Right ventricle myocardium inferior (tissue), 1 donor: ENCODE measurements around the gene SLC50A1. TPM values are rescaled to one million over a fixed set of nuclear protein-coding genes. Genes with fewer than 3 reads are reported as not detected.
"Not testable (repeated sequence)": the region's sequence is repeated elsewhere in the genome, so short reads cannot be mapped to it uniquely, and the experiment has no call there.

Experiments
- ATAC-seq: fragments of 200-7000 bp; cut with Tn5 transposase; one replicate; pipeline ENCODE4 v1.9.1; 2020; ENCODE audit warnings: mild to moderate bottlenecking, moderate library complexity
- DNase-seq: peaks from one replicate; pipeline ENCODE4 v3.0.0; 2021; ENCODE audit errors: missing footprints
- intact Hi-C: fragments of 100-400 bp; cut with DNase I; formaldehyde crosslinking; loops from one replicate; pipeline ENCODE4 v1.11.0; 2022
- total RNA-seq: library from RNA; stranded (reverse); fragmentation: NEBNext Ultra II Directional; extraction: Animal tissue kit (Norgen Biotek cat#: 25700); gene quantifications from one replicate; pipeline ENCODE4 v1.2.1, GENCODE V29; 2021
- donor health status: DM: no; HTN: yes; CAD: no; lungs with severe emphysema.

SLC50A1 gene
- total RNA-seq, 1 donor from 2014 or later: 9.3 TPM

DNA sequence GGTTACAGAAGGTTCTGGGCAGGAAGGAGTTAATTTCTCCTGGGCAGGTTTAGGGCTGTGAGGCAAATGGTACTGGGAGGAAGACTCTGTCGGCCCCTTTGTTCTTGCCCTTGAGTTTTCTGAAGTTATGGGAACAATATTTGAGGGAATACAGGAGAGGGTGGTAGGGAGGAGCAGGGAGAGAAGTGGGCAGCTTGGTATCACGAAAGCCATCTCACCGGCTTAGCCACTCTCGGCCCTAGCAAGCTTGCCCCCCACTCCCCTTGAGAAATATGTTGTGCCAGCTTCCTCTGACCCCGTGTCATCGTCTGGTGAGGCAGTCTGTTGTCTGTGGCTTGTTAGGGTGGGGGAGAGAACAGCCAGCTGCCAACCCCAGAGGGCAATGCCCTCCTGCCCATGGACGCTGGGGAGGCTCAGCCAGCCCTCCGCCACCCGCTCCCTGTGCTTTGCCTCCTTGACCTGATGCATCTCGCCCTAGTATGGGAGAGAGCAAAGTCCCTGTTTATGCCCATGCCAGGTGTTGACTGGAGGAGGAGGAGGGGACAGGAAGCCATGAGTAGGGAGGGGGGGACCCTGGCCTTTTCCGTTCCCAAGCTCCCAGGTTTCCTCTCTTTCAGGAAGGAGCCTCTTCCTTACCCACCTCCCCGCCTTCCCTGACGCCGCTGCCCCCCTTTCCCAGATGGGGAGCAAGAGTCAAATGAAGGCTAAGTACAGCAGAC, 6.7 kb upstream of the SLC50A1 start:
- intact Hi-C loops: loop anchor here (2.0 kb wide), 1 partner anchor 38 kb away; no protein-coding TSS in a partner anchor
- peak; percentile 17 for ATAC-seq

GRCh38 chr1:155130272-155131006, 5.2 kb upstream of the SLC50A1 start:
- intact Hi-C loops: no loop called here
- no peak for ATAC-seq
- DNase-seq: no peak

More for the DNA sequence above, 6.7 kb upstream of the SLC50A1 start:
- DNase-seq: no peak

GRCh38 chr1:155131285-155131684, 4.4 kb upstream of the SLC50A1 start:
- ATAC-seq: peak; percentile 4
- DNase-seq: peak; percentile 81
- intact Hi-C loops: no loop called here

DNA sequence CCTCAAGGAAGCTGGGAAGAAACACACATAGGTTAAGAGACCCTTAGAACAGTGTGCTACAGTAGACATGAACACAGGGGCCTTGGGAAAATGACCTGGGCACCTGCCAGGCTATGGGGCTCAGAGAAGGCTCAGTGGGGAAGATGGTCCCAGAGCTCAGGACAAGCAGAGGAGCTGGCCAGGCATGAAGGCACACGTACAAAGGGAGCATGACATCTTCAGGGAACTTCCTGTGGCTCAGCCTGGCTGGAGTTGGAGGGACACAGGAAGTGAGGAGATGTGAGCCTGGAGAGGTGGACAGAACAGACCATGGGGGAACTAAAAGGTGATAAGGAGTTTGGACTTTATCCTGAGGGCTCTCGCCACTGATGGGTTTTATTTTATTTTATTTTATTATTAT, 3.8 kb upstream of the SLC50A1 start:
- no peak for ATAC-seq
- intact Hi-C loops: no loop called here
- DNase-seq: no peak

DNA sequence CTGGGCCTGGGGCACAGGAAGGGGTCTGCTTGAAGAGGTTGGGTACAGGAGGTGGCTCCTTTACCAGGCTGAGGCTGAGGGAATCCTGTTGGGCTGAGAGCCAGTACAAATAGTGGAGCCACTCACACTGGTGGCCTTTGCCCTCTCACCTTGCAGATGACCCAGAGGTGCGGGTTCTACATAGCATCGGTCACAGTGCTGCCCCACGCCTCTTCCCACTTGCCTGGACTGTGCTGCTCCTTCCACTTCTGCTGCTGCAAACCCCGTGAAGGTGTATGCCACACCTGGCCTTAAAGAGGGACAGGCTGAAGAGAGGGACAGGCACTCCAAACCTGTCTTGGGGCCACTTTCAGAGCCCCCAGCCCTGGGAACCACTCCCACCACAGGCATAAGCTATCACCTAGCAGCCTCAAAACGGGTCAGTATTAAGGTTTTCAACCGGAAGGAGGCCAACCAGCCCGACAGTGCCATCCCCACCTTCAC, 1.8 kb upstream of the SLC50A1 start:
- intact Hi-C loops: no loop called here
- ATAC-seq (no peak), DNase-seq (no peak)

- intact Hi-C loops: no loop called here
- ATAC-seq: no peak
- no peak for DNase-seq
These were observed 1.3 kb upstream of the SLC50A1 start for GRCh38 chr1:155134322-155134721.

GRCh38 chr1:155134880-155135414, 705 bp upstream of the SLC50A1 start:
- ATAC-seq: peak; percentile 70
- intact Hi-C loops: no loop called here
- peak; percentile 89 for DNase-seq

DNA sequence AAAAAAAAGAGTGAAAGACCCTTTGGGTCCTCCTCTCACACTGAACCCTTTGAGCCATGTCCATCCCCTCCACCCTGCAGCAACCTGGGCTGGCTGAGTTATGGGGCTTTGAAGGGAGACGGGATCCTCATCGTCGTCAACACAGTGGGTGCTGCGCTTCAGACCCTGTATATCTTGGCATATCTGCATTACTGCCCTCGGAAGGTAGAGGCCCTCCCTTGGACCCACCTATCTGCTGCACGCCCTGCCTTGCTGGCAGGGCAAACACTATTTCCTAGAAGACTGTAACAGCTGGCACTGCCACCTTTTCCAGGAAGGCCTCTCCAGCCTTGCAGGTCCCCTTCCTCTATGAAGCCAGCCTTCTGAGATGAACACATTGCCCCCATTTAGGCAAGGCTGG, 1.1 kb downstream of the SLC50A1 start:
- intact Hi-C loops: loop anchor here (2.0 kb wide), 1 partner anchor 30 kb away; no protein-coding TSS in a partner anchor
- DNase-seq (no peak), ATAC-seq (no peak)

DNA sequence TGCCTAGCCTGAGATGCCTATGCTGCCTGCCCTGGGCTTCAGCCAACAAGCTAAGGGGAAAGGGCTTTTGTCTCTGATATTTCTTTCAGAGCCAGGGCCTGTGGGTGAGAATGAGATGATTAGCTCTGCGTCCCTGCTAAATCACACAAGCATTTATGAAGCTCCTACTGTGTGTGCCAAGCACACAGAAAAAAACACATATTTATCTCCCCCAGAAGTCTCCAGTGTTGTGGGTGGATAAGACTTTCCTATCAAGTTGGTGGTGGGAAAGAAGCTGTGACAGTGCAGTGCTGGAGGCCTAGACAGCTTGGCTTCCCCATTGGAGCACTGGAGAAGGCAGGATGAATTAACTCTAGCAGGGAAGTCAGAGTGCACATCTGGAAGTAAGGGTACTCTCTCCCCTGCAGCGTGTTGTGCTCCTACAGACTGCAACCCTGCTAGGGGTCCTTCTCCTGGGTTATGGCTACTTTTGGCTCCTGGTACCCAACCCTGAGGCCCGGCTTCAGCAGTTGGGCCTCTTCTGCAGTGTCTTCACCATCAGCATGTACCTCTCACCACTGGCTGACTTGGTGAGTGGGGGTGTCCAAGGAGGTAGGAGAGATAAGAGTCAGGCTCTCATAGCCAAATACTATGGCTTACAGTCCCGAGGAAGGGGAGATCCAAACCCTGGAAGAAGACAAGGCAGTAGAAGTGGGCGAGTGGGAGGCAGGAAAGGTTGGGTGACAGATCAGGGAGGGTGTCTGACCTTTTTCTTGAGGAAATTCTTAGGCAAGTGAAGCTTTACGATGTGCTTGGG, 1.7 kb downstream of the SLC50A1 start:
- intact Hi-C loops: loop anchor here (2.0 kb wide), 1 partner anchor 29 kb away; no protein-coding TSS in a partner anchor
- DNase-seq (no peak), ATAC-seq (no peak)

DNA sequence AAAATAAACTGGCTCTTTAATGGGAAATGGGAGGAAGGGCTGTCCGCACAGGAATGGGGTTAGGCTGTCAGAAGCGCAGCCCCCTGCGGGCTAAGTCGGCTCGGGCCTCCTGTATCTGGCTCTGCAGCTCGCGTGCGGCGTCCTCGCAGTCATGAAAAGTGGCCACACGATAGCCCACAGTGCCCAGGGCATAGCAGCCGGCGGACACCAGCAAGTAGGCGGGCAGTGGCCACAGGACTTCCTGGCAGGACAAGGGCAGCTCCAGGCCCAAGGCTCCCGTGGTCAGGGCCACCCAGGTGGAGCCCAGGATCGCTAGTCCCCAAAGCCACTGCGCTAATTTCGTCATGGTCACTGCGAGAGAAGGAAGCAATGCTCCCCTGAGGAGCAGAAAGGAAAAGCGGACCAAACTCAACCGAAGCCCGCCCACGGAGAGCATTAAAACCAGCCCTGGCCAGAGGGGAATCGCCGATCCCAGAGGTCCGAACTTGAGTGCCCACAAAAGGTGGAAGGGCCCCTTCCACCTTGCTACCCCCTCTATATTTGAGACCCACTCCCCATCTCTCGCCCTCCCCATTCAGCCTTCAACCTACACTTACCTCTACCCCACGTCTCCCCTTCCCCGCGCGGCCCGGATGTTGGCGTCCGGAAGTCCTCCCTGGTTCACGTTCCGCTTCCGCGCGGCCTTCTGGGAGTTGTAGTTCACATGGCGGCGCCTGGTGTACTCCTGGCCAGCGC, 4.4 kb downstream of the SLC50A1 start, which contains the start of gene DPM3:
TSS of gene DPM3 (minus strand) at position 637 of the 735 bp plus-strand sequence. CDS start at position 346, 291 bp downstream.
- DNase-seq: peak; percentile 96
- intact Hi-C loops: no loop called here
- peak; percentile 66 for ATAC-seq

- ATAC-seq (no peak), DNase-seq (no peak)
- intact Hi-C loops: no loop called here
These were observed 4.9 kb downstream of the SLC50A1 start for GRCh38 chr1:155140630-155140953.

DNA sequence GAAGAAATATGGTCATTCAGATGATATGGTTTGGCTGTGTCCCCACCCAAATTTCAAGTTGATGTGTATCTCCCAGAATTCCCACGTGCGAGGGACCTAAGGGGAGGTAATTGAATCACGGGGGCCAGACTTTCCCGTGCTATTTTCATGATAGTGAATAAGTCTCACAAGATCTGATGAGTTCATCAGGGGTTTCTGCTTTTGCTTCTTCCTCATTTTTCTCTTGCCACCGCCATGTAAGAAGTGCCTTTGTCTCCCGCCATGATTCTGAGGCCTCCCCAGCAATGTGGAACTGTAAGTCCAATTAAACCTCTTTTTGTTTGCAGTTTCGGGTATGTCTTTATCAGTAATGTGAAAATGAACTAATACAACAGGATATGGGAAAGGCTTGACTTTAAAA, 6.1 kb downstream of the SLC50A1 start:
- intact Hi-C loops: no loop called here
- ATAC-seq (no peak), DNase-seq (no peak)

DNA sequence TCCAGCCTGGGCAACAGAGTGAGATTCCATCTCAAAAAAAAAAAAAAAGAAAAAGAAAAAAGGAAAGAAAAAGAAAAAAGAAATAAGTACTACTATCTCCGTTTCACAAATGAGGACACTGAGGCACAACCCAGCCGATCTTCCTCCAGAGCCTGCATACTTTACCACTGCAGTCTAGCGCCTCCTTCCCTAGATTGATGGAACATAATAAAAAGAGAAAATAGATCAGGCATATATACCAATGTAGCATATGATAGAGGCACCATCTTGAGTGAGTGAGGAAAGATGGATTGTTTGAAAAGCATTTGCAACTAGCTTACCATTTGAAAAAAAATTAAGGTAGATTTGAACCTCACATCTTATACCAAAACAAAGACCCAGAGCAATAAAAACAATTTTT, 9.8 kb downstream of the SLC50A1 start:
- intact Hi-C loops: no loop called here
- no peak for DNase-seq
- no peak for ATAC-seq

DNA sequence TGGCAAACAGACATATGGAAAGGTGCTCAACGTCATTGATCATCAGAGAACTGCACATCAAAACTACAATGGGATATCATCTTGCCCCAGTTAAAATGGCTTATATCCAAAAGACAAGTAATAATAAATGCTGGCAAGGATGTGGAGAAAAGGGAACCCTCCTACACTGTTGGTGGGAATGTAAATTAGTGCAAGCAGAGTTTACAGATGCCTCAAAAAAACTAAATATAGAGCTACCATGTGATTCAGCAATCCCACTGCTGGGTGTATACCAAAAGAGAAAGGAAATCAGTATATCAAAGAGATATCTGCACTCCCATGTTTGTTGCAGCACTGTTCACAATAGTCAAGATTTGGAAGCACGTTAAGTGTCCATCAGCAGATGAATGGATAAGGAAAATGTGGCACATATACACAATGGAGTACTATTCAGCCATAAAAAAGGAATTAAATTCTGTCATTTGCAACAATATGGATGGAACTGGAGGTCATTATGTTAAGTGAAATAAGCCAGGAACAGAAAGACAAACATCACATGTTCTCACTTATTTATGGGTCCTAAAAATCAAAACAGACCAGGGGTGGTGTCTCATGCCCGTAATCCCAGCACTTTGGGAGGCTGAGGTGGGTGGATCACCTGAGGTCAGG, 20.5 kb downstream of the SLC50A1 start:
- ATAC-seq, intact Hi-C loops, DNase-seq: not testable (repeated sequence)

DNA sequence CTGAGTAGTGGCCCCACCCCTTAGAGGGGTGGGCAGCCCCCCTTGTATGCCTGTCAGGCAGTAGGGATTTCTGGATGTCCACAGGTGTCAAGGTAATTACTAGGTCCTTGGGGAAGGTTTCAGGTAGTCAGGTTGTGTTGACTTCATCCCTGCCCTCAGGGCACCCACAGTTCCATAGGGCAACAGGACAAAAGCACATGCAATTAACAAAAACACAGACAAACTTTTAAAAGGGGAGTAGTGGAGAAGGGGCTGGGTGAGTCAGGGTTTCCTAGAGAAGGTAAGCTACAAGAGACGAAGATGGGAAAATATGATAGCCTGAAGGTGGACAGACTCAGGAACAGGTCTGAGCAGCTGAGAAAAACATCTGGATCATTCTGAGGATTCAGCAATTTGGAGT, 23.3 kb downstream of the SLC50A1 start:
- intact Hi-C loops: no loop called here
- DNase-seq (no peak), ATAC-seq (no peak)

- ATAC-seq (no peak), DNase-seq (no peak)
- intact Hi-C loops: no loop called here
These were observed 24.5 kb downstream of the SLC50A1 start for GRCh38 chr1:155160128-155160527.

- DNase-seq, ATAC-seq, intact Hi-C loops: not testable (repeated sequence)
These were observed 27.0 kb downstream of the SLC50A1 start for GRCh38 chr1:155162631-155163030.

- ATAC-seq, intact Hi-C loops, DNase-seq: not testable (repeated sequence)
These were observed 28.1 kb downstream of the SLC50A1 start for GRCh38 chr1:155163785-155164184.
